Epithelial cell of esophagus (primary cell): ENCODE results near the gene ITGB1.
A peak's percentile ranks its signal among the peaks of the same experiment; 100 is the strongest.
"Not testable (repeated sequence)": the region's sequence is repeated elsewhere in the genome, so short reads cannot be mapped to it uniquely, and the experiment has no call there.

ENCODE experiments used
- DNase-seq: peaks from one replicate; pipeline ENCODE4 v3.0.0; 2010; ENCODE audit warnings: low read depth
- H3K4me3 ChIP-seq: 2 replicates; pipeline ENCODE4 v1.5.1; 2011; ENCODE audit warnings: mild to moderate bottlenecking, low read length, control low read depth
- TF ChIP-seq, protein P1 (sequence below): IDR thresholded peaks from 2 replicates; pipeline ENCODE4 v1.5.1; 2011; ENCODE audit warnings: low read depth, mild to moderate bottlenecking, low read length, control low read depth, inconsistent platforms; ENCODE audit not compliant: insufficient read depth; ENCODE audit errors: missing control alignments

ITGB1 gene

DNA sequence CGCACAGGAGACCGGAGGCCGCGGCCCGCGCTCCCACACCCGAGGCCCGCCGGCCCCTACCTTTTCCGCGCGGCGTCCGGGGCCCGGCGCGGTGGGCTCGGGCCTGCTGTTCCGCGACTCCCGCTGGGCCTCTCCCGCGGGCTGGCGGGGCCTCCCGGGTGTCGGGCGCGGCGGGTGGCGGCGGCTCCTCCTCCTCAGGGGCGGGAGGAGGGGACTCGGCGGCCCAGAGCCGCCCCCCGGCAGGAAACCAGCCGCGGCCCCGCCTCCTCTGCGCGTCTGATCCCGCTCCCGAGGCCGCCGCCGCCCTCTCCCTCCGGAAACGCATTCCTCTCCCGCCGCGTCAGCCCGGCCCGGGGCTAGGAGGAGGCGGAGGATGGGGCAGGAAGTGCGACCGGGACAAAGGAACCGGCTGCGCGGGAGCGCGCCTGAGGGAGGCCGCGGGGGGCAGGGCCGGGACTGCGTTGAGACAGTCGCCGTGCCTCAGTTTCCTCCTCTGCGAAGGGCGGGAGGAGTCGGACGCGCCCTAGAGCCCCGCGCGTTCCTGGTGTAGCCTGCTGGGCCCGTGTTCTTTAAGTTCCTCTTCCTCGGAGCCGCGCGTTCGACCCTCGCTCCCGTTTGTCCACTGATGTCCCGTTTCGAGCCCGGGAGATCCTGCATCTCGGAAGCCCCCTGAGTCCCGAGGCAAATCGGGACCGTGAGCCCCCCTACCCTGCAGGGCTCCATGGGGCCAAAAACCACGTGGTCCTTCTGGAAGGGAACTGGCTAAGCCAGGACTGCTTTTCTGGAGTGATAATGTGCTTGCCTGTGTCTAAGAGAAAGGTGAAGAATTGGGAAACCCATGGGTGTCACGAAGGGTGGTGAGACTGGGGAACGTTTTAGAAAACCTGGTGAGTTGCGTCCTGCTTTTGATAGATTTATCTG is at the start of gene ITGB1:
Gene ITGB1 (minus strand): TSS at position 146 of the 921 bp plus-strand sequence. CDS start 22,672 bp downstream, outside the sequence.
- peak; percentile 97 for DNase-seq
- TF ChIP-seq, protein P1, sequence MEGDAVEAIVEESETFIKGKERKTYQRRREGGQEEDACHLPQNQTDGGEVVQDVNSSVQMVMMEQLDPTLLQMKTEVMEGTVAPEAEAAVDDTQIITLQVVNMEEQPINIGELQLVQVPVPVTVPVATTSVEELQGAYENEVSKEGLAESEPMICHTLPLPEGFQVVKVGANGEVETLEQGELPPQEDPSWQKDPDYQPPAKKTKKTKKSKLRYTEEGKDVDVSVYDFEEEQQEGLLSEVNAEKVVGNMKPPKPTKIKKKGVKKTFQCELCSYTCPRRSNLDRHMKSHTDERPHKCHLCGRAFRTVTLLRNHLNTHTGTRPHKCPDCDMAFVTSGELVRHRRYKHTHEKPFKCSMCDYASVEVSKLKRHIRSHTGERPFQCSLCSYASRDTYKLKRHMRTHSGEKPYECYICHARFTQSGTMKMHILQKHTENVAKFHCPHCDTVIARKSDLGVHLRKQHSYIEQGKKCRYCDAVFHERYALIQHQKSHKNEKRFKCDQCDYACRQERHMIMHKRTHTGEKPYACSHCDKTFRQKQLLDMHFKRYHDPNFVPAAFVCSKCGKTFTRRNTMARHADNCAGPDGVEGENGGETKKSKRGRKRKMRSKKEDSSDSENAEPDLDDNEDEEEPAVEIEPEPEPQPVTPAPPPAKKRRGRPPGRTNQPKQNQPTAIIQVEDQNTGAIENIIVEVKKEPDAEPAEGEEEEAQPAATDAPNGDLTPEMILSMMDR: no peak
- H3K4me3 ChIP-seq: peak within 1 kb of the TSS; percentile 78

DNA sequence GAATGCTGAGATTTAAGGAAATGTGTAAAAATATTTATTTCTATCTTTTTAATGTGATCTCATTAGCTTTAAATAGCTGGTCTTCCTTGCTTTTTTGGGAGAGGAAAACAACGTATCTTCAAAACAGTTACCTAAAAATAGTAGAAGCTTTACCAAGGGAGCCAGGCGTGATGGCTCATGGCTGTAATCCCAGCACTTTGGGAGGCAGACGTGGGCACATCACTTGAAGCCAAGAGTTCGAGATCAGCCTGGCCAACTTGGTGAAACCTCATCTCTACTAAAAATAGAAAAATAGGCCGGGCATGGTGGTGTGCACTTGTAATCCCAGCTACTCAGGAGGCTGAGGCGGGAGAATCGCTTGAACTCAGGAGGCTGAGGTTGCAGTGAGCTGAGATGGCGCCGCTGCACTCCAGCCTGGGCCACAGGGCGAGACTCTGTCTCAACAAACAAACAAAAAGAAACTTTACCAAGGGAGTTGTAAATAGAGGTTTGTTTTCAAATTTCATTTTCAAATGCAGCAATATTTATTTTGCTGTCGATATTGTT is 48.4 kb upstream of the ITGB1 start:
- no peak for DNase-seq
- no peak overlapping the region for H3K4me3 ChIP-seq
- TF ChIP-seq, protein P1: no peak

DNA sequence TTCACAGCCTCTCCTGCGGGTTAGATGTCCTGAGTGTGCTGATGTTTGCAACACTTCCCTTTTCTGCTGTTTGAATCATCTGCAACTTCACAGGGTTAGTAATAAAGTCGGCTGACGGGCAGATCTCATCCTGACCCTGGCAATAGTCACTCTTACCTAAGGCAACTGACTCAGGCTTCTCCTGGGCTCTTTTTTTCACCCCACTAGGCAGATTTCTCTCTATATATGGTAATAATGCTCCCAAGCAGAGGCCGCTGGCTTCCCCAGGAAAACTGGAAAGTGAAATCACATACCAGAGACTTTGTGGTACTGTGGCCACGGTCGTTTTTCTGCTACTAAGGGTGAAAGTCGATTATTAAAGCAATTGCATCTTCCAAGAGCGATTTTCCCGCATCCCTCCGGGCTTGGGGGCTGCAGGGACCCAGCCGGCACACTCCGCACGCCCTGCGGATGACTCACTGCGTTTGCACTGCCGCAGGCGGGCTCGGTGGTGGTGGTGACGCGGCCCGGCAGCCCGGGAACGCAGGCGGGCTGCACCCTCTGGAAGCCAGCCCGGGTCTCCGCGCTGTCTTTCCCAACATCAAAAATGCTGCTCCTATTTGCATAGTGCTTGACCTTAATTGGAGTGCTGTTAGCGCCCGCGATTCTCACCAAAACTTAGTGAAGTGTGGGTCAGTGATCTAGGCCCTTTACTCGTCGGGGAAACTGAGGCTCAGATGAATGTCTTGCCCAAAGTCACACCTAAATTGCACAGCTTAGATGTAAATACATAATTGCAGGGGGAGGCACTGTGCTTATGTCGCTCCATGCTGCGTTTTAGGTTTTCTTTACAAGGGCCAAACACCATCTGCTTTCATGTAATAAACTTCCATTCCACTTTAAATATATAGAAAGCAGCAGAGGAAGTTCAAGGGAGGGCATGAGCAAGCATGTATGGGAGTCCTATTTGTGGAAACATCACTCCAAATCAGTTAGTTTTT is 47.6 kb upstream of the ITGB1 start:
- TF ChIP-seq, protein P1: no peak
- peak overlapping the region; percentile 50 for H3K4me3 ChIP-seq
- DNase-seq: peak; percentile 98

DNA sequence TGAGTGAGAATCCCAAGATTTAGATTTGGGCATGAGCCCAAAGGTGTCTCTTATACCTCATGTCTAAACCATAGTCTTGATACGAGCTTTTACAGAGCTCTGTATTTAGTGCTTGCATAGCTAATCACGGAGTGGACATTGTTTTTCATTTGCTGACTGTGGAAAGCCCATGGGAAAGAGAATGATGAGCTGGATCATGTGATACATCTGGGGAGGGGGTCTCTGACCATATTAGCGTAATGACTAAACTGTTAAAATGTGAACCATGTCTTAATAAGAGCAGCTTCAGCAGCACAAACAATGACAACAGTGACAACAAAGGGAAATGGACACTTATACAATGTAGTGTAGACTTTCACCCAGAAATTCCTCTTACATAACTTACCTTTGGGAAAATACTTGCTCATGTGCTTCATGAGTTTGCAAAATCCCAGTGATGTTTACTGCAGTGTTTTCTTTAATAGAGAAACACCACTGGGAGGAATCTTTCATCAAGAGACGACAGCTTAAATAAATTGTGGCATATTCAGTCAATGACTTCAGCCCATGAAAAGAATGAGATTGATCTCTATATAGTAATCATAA is 44.0 kb upstream of the ITGB1 start:
- TF ChIP-seq, protein P1: no peak
- no peak overlapping the region for H3K4me3 ChIP-seq
- DNase-seq: peak; percentile 18

DNA sequence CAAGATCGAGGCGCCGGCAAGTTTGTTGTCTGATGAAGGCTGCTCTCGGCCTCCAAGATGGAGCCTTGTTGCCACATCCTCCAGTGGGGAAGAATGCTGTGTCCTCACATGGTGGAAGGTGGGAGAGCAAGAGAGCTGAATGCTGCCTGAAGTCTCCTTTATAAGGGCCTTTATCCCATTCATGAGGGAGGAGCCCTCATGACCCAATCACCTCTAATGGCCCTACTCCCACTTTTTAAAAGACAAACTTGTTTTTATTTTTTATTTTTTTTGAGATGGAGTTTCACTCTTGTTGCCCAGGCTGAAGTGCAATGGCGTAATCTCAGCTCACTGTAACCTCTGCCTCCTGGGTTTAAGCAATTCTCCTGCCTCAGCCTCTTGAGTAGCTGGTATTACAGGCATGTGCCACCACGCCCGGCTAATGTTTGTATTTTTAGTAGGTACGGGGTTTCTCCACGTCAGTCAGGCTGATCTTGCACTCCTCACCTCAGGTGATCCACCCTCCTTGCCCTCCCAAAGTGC is 40.1 kb upstream of the ITGB1 start:
- H3K4me3 ChIP-seq: not testable (repeated sequence)
- DNase-seq: peak; percentile 78

DNA sequence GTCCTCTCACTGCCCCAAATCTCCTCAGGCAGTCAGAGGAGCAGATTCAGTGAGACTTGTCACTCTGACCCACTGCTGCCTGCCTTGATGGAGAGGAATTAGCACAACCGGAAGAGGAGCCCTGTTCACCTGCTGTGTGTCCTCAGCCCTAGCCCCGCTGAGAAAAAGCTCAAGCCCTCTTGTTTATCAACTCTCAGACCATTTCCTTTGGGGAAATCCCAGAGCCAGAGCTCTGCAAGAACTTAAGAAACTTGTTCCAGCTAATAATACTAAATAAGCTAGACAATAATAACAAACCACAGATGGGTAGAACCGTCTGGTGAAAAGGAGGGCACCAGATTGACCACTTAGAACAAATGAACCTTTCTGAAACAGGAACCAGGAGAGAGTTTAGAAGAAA is 37.7 kb upstream of the ITGB1 start:
- DNase-seq: no peak

More for the DNA sequence above, 37.7 kb upstream of the ITGB1 start:
- TF ChIP-seq, protein P1: no peak
- no peak overlapping the region for H3K4me3 ChIP-seq
